Large intestine (tissue), 1 donor: ENCODE data around the gene PFAS. TPM values are rescaled to one million over a fixed set of nuclear protein-coding genes. Genes with fewer than 3 reads are reported as not detected.

Experiments
- polyA plus RNA-seq: library from polyadenylated mRNA; unstranded; fragments of 120-200 nt; gene quantifications from one replicate; pipeline ENCODE4 v1.2.1, GENCODE V29; 2013

PFAS gene
- polyA plus RNA-seq, 1 donor, result 25.3 TPM

Other genes starting within 250 kb of the PFAS start
- gene GUCY2D, start 246.7 kb upstream of the PFAS start, polyA plus RNA-seq, result 1.3 TPM
- 0.46 TPM for gene ALOX15B, start 210.2 kb upstream of the PFAS start, polyA plus RNA-seq
- 2.8 TPM for gene ALOX12B, start 161.6 kb upstream of the PFAS start, polyA plus RNA-seq
- gene ALOXE3, start 130.8 kb upstream of the PFAS start, polyA plus RNA-seq, result 0.01 TPM
- gene HES7, start 125.2 kb upstream of the PFAS start, polyA plus RNA-seq, result 0.16 TPM
- gene PER1, start 96.9 kb upstream of the PFAS start, polyA plus RNA-seq, result 27.2 TPM
- 95.0 TPM for gene VAMP2, start 86.3 kb upstream of the PFAS start, polyA plus RNA-seq
- 11.4 TPM for gene TMEM107, start 72.9 kb upstream of the PFAS start, polyA plus RNA-seq
- 6.3 TPM for gene BORCS6, start 59.1 kb upstream of the PFAS start, polyA plus RNA-seq
- 22.6 TPM for gene AURKB, start 38.7 kb upstream of the PFAS start, polyA plus RNA-seq
- gene CTC1, start 1.2 kb upstream of the PFAS start, polyA plus RNA-seq, result 25.3 TPM
- 25.9 TPM for gene RANGRF, start 39.4 kb downstream of the PFAS start, polyA plus RNA-seq
- gene SLC25A35, start 46.1 kb downstream of the PFAS start, polyA plus RNA-seq, result 2.3 TPM
- gene ARHGEF15, start 61.0 kb downstream of the PFAS start, polyA plus RNA-seq, result 5.7 TPM
- gene ODF4, start 90.6 kb downstream of the PFAS start, polyA plus RNA-seq, result not detected
- gene RPL26, start 133.9 kb downstream of the PFAS start, polyA plus RNA-seq, result 3,709 TPM
- 0.13 TPM for gene RNF222, start 148.5 kb downstream of the PFAS start, polyA plus RNA-seq
- 36.6 TPM for gene NDEL1, start 186.6 kb downstream of the PFAS start, polyA plus RNA-seq